ENCODE measurements around the gene RIN1.

The RIN1 gene

GRCh38 chr11:66293777-66294625 lies 42.2 kb downstream of the RIN1 start:
- peak; percentile 23 for DNase-seq

DNA sequence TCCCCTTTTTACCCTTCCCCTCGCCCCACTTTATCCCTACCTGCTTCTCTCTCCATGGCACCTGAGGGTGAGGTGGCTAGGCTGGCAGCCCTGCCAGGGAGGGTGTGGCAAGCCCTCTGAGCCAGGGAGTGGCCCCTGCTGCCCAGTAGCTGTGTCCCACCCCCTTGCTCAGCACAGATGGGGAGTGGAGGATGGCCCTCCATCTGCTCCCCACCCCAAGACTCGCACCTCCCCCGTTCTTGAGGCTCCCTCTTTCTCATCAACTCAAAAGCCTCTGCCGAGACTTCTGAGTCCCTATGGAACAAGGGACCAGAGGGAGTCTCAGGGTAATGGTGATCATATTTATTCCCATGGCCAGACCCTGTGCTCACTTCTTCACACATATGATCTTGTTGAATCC lies 42.9 kb downstream of the RIN1 start:
- DNase-seq = peak; percentile 38

GRCh38 chr11:66292543-66293332 lies 43.5 kb downstream of the RIN1 start:
- DNase-seq = peak; percentile 27

GRCh38 chr11:66291706-66292542 lies 44.3 kb downstream of the RIN1 start, which contains the start of gene TMEM151A:
Gene TMEM151A (plus strand): TSS chr11:66291894. CDS start chr11:66292014, 120 bp downstream.
- peak; percentile 29 for DNase-seq

DNA sequence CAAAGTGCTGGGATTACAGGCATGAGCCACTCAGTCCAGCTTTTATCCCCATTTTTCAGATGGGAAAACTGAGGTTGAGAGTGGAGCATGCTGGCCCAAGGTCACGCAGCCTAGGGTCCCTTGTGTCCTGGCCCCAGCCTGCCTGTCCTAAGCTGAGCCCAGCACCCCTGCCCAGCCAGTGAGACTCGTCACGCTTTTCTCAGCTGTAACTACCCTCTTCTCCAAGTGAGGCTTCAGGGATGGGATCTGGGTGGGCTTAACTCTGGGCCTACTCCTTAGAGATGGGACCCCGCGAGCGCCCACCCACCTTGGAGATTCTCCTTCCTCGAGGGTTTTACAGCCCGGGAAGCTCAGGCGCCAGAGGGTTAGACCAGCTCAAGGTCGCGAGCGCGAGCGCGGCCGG lies 44.9 kb downstream of the RIN1 start:
- peak; percentile 23 for DNase-seq

DNA sequence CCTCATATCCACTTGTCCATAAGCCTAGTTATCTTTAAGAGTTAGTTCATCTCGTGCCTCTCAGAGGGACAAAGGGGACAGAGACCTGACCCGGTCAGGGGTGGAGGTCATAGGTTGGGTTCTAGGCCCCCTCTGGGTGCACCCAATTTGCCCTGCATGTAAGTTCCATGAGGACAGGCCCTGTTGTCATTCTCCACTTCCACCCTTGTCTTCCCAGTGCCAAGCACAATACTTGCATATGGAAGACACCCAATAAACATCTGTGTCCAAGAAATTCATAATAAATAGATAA lies 46.0 kb downstream of the RIN1 start:
- no peak for DNase-seq

GRCh38 chr11:66289548-66290329 lies 46.5 kb downstream of the RIN1 start:
- no peak for DNase-seq

DNA sequence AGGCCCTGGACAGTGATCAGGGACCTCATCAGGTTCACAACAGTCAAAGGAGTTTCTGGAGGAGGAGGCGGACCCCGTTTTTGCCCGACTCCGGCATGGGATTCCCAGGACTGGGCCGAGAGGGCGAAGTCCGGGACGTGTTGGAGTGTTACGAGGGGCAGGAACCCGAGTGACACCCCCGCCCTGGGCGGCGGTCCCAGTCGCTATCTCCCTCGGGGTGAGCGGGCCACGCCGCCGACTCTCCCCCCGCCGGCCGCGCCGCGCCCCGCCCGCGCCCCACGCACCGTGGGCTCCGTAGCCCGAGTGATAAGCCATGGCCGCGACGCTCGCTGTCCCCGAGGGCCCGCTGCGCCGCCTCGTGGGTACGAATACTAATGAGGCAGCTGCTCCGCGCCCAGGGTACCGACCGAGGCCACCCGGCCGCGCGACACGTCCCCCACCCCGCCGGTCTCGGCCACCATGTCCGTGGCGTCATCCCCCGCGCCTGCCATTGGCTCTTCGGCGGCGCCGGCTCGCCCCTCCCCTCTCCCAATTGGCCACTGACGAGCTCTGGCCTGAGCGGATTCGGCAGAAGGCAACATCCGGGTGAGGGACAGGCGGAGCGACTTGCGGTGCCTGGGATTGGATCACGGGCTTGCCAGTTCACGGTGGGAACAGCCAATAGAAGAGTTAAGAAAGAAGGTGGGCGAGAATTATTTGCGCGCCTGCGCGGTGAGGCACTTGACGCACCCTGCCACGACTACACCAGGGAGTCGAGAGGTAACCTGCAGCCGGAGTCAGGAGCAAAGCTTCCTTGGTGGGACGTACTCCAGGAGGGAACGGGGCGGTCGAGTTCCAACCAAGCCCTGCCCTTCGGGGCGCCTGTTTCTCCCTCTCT lies 47.3 kb downstream of the RIN1 start, which contains the start of gene YIF1A:
YIF1A (minus strand) TSS at position 473 of the 877 bp plus-strand sequence; CDS start at position 315, 158 bp downstream.
- peak; percentile 99 for DNase-seq

DNA sequence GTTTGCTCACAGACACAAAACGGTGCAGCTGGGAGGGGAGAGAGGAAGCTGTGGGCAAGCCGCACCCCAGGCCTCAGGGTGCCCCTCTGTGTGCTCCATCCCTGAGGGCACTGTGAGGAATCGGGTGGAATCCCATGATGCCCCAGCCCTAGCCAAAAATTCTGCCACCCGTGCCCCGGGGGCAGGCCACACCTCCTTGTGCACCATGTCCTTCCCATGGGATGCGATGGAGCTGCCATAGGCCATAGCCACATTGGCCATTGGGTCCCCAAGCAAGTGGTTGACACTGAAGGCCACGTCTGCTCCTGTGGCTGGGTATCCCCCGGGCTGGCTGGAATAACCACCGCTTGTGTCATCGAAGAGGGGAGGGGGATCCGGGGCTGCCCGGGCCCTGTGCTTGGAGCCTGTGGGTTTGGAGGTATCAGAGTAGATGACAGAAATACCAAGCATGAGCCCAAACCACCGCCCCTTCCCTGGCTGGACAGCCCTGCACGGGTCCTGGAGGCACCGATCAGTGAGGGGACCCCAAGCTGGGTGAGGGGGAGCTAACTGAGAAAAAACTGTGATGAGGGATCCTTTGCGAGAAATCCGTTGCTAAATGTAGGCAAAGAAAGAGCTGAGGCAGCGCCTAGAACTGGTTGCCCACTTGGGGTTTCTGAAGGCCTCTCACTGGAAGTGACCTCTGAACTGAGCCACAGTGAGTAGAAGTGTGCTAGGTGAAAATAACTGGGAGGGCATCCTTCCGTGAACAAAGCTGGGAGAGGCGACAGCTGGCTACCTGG lies 48.2 kb downstream of the RIN1 start:
- peak; percentile 47 for DNase-seq

DNA sequence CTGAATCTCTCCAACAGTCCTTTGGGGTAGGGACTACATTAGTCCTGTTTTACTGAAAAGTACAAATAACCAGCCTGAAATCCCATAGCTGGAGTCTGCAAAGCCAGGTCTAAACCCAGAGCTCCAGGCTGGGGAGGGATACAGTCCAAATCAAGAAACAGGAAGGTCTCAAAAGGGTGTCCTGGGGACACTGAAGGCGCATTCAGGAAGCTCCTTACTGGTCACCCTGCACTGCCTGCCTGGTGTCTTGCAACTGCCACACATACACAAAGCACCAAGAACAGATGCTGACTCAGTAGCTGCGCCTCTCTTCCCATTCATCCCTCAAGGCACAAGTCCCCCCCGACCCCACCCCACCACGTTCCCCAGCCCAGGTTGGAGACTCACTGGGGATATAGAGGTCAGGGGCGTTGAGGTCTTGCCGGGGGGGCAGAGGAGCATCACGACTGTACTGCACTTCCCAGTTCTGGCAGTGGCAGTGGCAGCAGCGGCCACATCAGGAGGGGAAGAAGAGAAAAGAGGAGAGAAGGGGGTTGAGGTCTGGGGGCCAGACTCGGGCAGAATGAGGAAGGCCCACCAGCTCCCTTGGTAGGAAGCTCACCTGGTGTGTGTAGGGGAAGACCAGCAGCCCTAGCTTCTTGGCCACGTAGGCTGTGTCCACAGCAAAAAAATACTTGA lies 48.9 kb downstream of the RIN1 start:
- peak; percentile 29 for DNase-seq

DNA sequence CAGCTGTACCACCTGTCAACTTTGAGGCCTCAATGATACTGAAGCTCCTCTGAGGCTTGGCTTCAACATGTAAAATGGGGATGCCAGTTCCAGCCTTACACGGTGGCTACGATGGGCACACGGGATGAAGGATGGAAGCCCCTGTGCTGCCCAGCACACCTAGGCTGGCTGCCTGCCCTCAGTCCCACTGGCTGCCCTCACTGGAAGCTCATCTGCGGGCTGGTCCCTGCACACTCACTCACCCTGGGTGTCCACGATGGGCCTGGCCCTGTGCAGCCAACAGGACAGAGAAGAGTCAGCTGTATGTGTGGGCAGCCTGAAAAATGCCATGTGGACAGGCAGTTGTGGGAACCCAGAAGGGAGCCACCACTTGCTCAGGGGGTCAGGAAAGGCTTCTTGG lies 49.5 kb downstream of the RIN1 start:
- peak; percentile 16 for DNase-seq

- peak; percentile 32 for DNase-seq
Observed at GRCh38 chr11:66285250-66285947, 50.8 kb downstream of the RIN1 start.

- DNase-seq = peak; percentile 27
Observed at GRCh38 chr11:66284526-66285078, 51.6 kb downstream of the RIN1 start.

- DNase-seq = no peak
Observed at GRCh38 chr11:66283461-66284105, 52.7 kb downstream of the RIN1 start.

- peak; percentile 97 for DNase-seq
Observed at GRCh38 chr11:66282468-66283455, 53.5 kb downstream of the RIN1 start.

All from left hindlimb (tissue), 1 donor.